Measurements from ENCODE around the gene CCDC50.

GRCh38 chr3:191401775-191402357 is 72.7 kb downstream of the CCDC50 start:
- no peak for TF ChIP-seq POLR2A (IDR thresholded peaks at IDR 0.05; ENCODE audit: low read length)
- TF ChIP-seq GATA1 (IDR thresholded peaks at IDR 0.05; ENCODE audit: low read depth, low read length): no peak
